Cardiac fibroblast (primary cell): ENCODE measurements around the gene WDR76.
"Not testable (repeated sequence)": the region's sequence is repeated elsewhere in the genome, so short reads cannot be mapped to it uniquely, and the experiment has no call there.

Source experiments
- DNase-seq, 2 donors: peaks; one replicate each; pipeline versions ENCODE4 v3.0.0 to v3.0.0-alpha.2; 2010; ENCODE audit warnings: low read depth in 2 of 2
- H3K4me3 ChIP-seq, 2 donors: replicated peaks in 1 of 2; 1 replicate in 1 of 2; 2 replicates in 1 of 2; pipeline ENCODE4 v1.5.1; 2011; ENCODE audit warnings: low read depth in 2 of 2, low read length in 2 of 2, mild to moderate bottlenecking in 2 of 2, moderate library complexity in 1 of 2
- CTCF ChIP-seq: IDR thresholded peaks from one replicate; pipeline ENCODE4 v1.5.1; 2011; ENCODE audit warnings: low read depth, mild to moderate bottlenecking, low read length, inconsistent platforms

Gene WDR76

GRCh38 chr15:43851251-43851650 lies 24.4 kb downstream of the WDR76 start:
- TF ChIP-seq CTCF: no peak
- DNase-seq: no peak
- no peak overlapping the region for H3K4me3 ChIP-seq

GRCh38 chr15:43852607-43853006 lies 25.8 kb downstream of the WDR76 start:
- no peak for DNase-seq
- H3K4me3 ChIP-seq: no peak overlapping the region
- no peak for TF ChIP-seq CTCF

- TF ChIP-seq CTCF: no peak
- peak; percentile 43 to 52 for DNase-seq
- H3K4me3 ChIP-seq: no peak overlapping the region
Observed at GRCh38 chr15:43854801-43855200, 28.0 kb downstream of the WDR76 start.

- no peak overlapping the region for H3K4me3 ChIP-seq
- no peak for TF ChIP-seq CTCF
- no peak for DNase-seq
Observed at GRCh38 chr15:43859546-43859945, 32.7 kb downstream of the WDR76 start.

GRCh38 chr15:43866636-43867035 lies 39.8 kb downstream of the WDR76 start:
- not testable (repeated sequence) for H3K4me3 ChIP-seq, DNase-seq

GRCh38 chr15:43867096-43867495 lies 40.3 kb downstream of the WDR76 start:
- no peak for TF ChIP-seq CTCF
- no peak for DNase-seq
- H3K4me3 ChIP-seq: no peak overlapping the region

GRCh38 chr15:43868406-43868805 lies 41.6 kb downstream of the WDR76 start:
- TF ChIP-seq CTCF: no peak
- no peak overlapping the region for H3K4me3 ChIP-seq
- peak; percentile 5 to 16 for DNase-seq
